ENCODE measurements around the gene PLEKHG4B.

The PLEKHG4B gene

DNA sequence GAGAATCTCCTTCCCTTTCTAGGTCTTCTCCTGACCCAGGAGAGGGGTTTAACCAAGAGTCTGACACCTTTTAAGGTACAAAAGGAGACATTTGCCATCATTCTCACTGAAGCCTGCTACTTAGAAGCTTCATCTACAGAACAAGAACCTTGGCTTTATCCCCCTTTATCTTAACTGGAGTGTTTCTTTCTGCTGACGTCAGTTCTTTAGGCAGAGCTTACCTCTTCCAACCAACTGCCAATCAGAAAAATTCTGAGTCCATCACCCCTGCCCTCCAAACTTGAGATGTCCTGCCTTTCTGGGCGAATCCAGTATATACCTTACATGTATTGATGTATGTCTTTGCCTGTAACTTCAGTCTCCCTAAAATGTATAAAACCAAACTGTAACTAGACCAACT is 37.2 kb downstream of the PLEKHG4B start:
- DNase-seq (ENCODE audit: low spot score), result no peak

DNA sequence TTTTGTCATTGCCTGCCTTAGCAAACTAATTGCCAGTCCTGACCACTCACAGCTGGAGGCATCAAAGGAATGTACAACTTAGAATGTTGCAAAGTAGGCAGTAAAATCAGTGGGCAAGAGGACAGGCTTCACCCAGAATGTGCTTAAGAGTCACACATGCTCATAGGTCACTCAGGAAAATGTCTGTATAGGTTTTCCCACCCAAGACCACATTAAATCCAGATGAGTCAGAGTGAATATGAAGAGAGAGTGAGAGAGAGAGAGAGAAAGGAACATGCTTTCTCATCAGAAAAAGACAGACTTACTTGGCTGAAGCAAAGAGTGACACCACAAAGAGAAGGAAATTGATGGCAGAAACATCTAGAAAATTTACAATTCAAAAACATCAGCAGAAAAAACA is 37.9 kb downstream of the PLEKHG4B start:
- no peak for DNase-seq (ENCODE audit: low spot score)

DNA sequence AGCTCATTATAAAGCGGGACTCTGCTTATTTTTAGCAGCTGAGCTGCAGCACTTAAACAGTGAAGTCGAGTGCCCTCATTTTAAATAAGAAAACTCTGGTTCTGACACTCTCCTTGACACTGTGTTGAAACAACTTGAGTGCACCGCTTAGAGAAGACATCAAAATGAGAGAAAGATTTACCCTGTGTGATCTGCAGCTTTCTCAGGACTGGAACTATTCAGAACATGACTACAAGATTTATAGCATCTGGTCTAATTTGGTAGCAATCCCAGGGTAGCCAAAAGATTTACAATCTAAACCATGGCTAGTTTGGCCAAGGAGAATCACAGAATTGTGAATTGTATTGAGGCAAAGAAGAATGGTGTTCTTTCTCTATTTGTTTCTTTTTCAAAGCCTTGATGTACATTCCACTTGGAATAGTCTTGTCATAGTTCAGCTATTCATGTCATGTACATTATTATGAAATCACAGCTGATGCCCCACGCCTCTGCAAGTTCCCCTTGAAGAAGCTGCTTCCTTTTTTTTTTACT is 38.7 kb downstream of the PLEKHG4B start:
- DNase-seq (ENCODE audit: low spot score), result no peak

DNA sequence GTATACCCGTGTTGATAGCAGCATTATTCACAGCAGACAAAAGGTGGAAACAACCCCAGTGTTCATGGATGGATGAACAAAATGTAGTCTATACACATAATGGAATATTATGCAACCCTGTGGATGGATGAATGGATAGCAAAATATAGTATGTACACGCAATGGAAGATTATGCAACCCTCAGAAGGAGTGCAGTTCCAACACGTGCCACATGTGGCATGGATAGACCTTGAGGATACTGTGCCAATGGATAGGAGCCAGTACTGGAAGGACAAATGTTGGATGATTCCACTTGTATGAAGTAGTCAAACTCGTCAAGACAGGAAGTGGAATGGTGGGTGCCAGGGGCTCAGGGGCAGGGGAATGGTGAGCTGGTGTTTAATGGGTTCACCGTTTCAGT is 44.9 kb downstream of the PLEKHG4B start:
- no peak for DNase-seq (ENCODE audit: low spot score)

GRCh38 chr5:137741-138140 is 45.8 kb downstream of the PLEKHG4B start:
- no peak for DNase-seq (ENCODE audit: low spot score)

- DNase-seq (ENCODE audit: low spot score), result no peak
These were observed 47.0 kb downstream of the PLEKHG4B start for GRCh38 chr5:138936-139335.

DNA sequence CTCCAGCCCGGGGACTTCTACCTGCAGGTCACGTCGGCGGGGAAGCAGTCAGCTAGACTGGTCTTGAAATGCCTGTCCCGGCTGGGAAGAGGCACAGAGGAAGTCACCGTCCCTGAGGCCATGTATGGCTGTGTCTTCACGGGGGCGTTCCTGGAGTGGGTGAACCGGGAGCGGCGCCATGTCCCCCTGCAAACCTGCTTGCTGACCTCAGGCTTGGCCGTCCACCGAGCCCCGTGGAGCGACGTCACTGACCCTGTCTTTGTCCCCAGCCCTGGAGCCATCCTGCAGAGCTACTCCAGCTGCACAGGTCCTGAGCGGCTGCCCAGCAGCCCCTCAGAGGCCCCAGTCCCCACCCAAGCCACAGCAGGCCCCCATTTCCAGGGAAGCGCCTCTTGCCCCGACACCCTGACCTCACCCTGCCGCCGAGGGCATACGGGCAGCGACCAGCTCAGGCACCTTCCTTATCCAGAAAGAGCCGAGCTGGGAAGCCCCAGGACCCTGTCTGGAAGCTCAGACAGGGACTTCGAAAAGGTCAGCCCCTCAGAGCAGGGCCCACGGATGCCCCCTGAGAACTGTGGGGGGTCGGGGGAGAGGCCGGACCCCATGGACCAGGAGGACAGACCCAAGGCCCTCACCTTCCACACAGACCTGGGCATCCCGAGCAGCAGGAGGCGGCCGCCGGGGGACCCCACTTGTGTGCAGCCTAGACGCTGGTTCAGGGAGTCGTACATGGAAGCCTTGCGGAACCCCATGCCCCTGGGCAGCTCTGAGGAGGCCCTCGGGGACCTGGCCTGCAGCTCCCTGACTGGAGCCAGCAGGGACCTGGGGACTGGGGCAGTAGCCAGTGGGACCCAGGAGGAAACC is 47.8 kb downstream of the PLEKHG4B start:
- no peak for DNase-seq (ENCODE audit: low spot score)

DNA sequence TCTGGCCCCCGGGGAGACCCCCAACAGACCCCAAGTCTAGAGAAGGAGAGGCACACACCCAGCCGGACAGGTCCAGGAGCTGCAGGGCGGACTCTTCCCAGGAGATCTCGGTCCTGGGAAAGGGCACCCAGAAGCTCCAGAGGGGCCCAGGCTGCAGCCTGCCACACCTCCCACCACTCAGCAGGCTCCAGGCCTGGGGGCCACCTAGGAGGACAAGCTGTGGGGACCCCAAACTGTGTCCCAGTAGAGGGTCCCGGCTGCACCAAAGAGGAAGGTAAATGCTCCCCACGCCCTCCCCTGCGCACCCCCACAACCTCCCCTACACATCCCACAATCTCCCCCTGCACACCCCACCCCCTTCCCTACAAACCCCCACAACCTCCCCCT is 48.5 kb downstream of the PLEKHG4B start:
- DNase-seq (ENCODE audit: low spot score), result no peak

DNA sequence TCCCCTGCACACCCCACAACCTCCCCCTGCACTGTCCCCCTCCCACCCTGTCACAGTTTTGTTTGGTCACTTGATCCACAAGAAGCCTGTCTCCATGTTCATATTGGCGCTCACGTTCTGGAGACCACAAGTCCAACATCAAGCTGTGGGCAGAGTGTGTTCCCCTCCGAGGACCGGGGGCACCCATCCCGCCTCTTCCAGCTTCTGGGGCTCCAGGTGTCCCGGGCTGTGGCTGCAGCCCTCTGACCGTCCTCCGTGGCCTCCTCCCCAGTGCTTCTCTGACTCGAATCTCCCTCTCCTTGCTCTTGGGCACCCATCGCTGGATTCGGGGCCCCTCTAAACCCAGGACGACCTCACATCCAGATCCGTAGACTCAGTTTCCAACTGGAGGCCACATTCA is 49.2 kb downstream of the PLEKHG4B start:
- DNase-seq (ENCODE audit: low spot score), result no peak

DNA sequence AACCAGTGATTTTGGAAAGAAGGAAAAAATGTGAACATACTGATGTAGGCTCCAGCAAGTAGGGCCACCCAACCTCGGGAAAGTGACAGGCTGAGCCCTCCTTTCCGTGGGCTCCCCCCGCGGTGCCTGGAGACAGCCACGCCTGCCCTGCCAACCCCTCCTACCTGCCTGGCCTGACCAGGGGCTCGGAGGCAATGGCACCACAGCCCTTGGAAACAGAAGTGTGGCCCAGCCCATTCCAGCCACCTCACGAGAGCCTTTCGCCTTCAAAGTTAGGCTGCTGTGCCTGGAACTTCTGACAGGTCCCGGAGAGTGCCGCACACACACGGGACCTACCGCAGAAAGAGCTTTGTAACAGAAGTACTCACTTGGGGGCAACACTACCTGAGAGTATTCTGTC is 49.8 kb downstream of the PLEKHG4B start:
- no peak for DNase-seq (ENCODE audit: low spot score)

GRCh38 chr5:142246-142810 is 50.4 kb downstream of the PLEKHG4B start:
- DNase-seq (ENCODE audit: low spot score), result no peak

DNA sequence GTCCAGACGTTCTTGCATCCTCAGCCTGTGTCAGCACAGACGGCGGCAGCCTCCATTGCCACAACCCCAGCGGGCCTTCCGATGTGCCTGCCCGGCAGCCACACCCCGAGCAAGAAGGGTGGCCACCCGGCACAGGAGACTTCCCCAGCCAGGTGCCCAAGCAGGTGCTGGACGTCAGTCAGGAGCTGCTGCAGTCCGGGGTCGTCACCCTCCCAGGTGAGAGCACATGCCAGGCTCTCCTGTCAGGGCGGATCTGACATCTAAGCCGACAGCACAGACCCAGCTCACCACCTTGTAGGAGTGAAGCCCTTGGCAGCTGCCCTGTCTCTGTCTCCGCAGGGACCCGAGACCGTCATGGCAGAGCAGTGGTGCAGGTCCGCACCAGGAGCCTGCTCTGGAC is 51.1 kb downstream of the PLEKHG4B start:
- no peak for DNase-seq (ENCODE audit: low spot score)

DNA sequence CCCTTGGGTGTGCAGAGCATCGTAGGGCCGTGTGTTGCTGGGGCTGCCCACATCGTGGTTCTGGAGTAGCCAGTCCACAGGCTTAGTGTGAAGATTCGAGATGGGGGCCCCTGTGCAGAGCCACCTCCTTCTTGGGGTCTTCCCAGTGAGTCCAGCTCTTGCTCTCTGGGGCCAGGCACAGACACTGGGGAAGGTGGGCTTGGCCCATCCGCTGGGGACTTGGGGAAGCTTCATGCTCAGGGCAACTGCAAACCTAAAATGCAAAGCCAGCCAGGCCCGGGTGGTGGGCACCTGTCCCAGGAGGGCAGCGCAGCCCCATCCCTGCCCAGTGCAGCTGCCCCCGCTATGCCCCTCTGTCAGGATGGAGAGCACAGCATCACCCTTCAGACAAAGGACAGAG is 53.0 kb downstream of the PLEKHG4B start:
- no peak for DNase-seq (ENCODE audit: low spot score)

- no peak for DNase-seq (ENCODE audit: low spot score)
These were observed 53.8 kb downstream of the PLEKHG4B start for GRCh38 chr5:145585-146323.

GRCh38 chr5:147751-148150 is 55.8 kb downstream of the PLEKHG4B start:
- no peak for DNase-seq (ENCODE audit: low spot score)

GRCh38 chr5:149745-150485 is 57.9 kb downstream of the PLEKHG4B start:
- DNase-seq (ENCODE audit: low spot score), result no peak

DNA sequence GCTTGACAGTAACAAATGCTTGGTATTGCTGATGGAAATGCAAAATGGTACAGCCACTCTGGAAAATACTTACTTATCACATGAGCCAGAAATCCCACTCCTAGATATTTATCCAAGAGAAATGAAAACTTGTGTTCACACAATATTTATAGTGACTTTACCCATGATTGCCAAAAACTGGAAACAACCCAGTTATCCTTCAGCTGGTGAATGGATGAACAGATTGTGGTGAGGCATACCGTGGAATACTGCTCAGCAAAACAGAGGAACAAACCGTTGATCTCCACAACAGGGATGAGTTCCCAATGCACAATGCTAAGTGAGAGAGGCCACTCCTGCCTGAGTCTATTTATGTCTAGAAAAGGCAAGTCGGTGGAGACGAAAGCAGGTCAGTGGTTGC is 58.8 kb downstream of the PLEKHG4B start:
- DNase-seq (ENCODE audit: low spot score), result peak; percentile 42

DNA sequence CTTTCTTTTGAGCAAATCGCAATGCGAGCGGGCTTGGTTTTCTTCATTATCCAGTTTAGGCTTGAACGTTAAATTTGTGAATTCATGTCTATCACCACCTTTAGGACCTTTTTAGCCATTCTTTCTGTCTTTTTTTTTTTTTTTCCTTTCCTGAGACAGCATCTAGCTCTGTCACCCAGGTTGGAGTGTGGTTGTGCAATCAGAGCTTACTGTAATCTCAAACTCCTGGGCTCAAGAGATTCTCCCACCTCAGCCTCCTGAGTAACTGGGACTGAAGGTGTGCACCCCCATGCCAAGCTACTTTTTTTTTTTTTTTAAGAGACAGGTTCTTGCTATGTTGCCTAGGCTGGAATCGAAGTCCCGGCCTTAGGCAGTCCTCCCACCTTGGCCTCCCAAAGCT is 60.1 kb downstream of the PLEKHG4B start:
- no peak for DNase-seq (ENCODE audit: low spot score)

- DNase-seq (ENCODE audit: low spot score), result no peak
These were observed 61.3 kb downstream of the PLEKHG4B start for GRCh38 chr5:153256-153655.

DNA sequence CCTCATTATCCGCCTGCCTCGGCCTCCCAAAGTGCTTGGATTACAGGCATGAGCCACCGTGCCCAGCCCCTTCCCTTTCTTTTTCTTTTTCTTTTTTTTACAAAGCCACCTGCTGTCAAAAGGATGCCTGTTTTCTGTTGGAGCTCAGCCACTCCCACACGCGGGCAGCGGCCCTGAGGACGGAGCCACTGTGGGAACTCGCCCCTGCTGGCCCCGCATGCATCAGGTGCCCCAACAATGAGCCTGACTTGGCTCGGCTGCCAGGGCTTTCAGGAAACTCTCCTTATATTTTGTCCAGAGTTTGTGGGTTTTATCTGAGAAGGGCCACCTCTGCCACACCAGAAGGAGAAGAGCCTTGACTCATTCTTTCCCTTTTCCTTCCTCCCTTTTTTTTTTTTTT is 62.3 kb downstream of the PLEKHG4B start:
- no peak for DNase-seq (ENCODE audit: low spot score)

- no peak for DNase-seq (ENCODE audit: low spot score)
These were observed 62.9 kb downstream of the PLEKHG4B start for GRCh38 chr5:154826-155225.

All from Ammon's horn (tissue), 1 donor.